ENCODE data around the gene ACKR4.
"Not testable (repeated sequence)": the region's sequence is repeated elsewhere in the genome, so short reads cannot be mapped to it uniquely, and the experiment has no call there.

Gene ACKR4

GRCh38 chr3:132593947-132594323 is 3.1 kb upstream of the ACKR4 start:
- DNase-seq (ENCODE audit: low read depth in 4 of 4, low spot score in 1 of 4), result no peak

GRCh38 chr3:132594498-132594897 is 2.6 kb upstream of the ACKR4 start:
- no peak for DNase-seq (ENCODE audit: low read depth in 4 of 4, low spot score in 1 of 4)

GRCh38 chr3:132595014-132595413 is 2.1 kb upstream of the ACKR4 start:
- no peak for DNase-seq (ENCODE audit: low read depth in 4 of 4, low spot score in 1 of 4)

GRCh38 chr3:132596326-132596725 is 744 bp upstream of the ACKR4 start:
- no peak for DNase-seq (ENCODE audit: low read depth in 4 of 4, low spot score in 1 of 4)

GRCh38 chr3:132597660-132598059 is 590 bp downstream of the ACKR4 start:
- DNase-seq (ENCODE audit: low read depth in 4 of 4, low spot score in 1 of 4), result no peak

GRCh38 chr3:132598181-132598580 is 1.1 kb downstream of the ACKR4 start:
- no peak for DNase-seq (ENCODE audit: low read depth in 4 of 4, low spot score in 1 of 4)

GRCh38 chr3:132600614-132601013 is 3.5 kb downstream of the ACKR4 start:
- not testable (repeated sequence) for DNase-seq (ENCODE audit: low read depth in 4 of 4, low spot score in 1 of 4)

GRCh38 chr3:132605374-132605792 is 8.3 kb downstream of the ACKR4 start:
- DNase-seq (ENCODE audit: low read depth in 4 of 4, low spot score in 1 of 4), result no peak

GRCh38 chr3:132606085-132606484 is 9.0 kb downstream of the ACKR4 start:
- DNase-seq (ENCODE audit: low read depth in 4 of 4, low spot score in 1 of 4), result no peak

- not testable (repeated sequence) for DNase-seq (ENCODE audit: low read depth in 4 of 4, low spot score in 1 of 4)
These were observed 9.6 kb downstream of the ACKR4 start for GRCh38 chr3:132606620-132607019.

GRCh38 chr3:132615301-132615700 is 18.2 kb downstream of the ACKR4 start:
- DNase-seq (ENCODE audit: low read depth in 4 of 4, low spot score in 1 of 4), result not testable (repeated sequence)

- DNase-seq (ENCODE audit: low read depth in 4 of 4, low spot score in 1 of 4), result no peak
These were observed 18.8 kb downstream of the ACKR4 start for GRCh38 chr3:132615881-132616280.

- no peak for DNase-seq (ENCODE audit: low read depth in 4 of 4, low spot score in 1 of 4)
These were observed 19.7 kb downstream of the ACKR4 start for GRCh38 chr3:132616780-132617179.

GRCh38 chr3:132622148-132622547 is 25.1 kb downstream of the ACKR4 start:
- DNase-seq (ENCODE audit: low read depth in 4 of 4, low spot score in 1 of 4), result no peak

- no peak for DNase-seq (ENCODE audit: low read depth in 4 of 4, low spot score in 1 of 4)
These were observed 25.7 kb downstream of the ACKR4 start for GRCh38 chr3:132622761-132623160.

GRCh38 chr3:132623646-132624045 is 26.6 kb downstream of the ACKR4 start:
- no peak for DNase-seq (ENCODE audit: low read depth in 4 of 4, low spot score in 1 of 4)

- no peak for DNase-seq (ENCODE audit: low read depth in 4 of 4, low spot score in 1 of 4)
These were observed 27.7 kb downstream of the ACKR4 start for GRCh38 chr3:132624790-132625189.

- no peak for DNase-seq (ENCODE audit: low read depth in 4 of 4, low spot score in 1 of 4)
These were observed 28.5 kb downstream of the ACKR4 start for GRCh38 chr3:132625613-132626012.

- DNase-seq (ENCODE audit: low read depth in 4 of 4, low spot score in 1 of 4), result no peak
These were observed 29.9 kb downstream of the ACKR4 start for GRCh38 chr3:132626955-132627354.

- DNase-seq (ENCODE audit: low read depth in 4 of 4, low spot score in 1 of 4), result no peak
These were observed 31.1 kb downstream of the ACKR4 start for GRCh38 chr3:132628157-132628556.

GRCh38 chr3:132629928-132630327 is 32.9 kb downstream of the ACKR4 start:
- DNase-seq (ENCODE audit: low read depth in 4 of 4, low spot score in 1 of 4), result no peak

GRCh38 chr3:132630612-132631011 is 33.5 kb downstream of the ACKR4 start:
- DNase-seq (ENCODE audit: low read depth in 4 of 4, low spot score in 1 of 4), result no peak

GRCh38 chr3:132635052-132635451 is 38.0 kb downstream of the ACKR4 start:
- no peak for DNase-seq (ENCODE audit: low read depth in 4 of 4, low spot score in 1 of 4)

- DNase-seq (ENCODE audit: low read depth in 4 of 4, low spot score in 1 of 4), result no peak
These were observed 40.5 kb downstream of the ACKR4 start for GRCh38 chr3:132637590-132637989.

Data from stimulated activated CD4-positive, alpha-beta T cell treated with anti-CD3 and anti-CD28 coated beads, Interleukin-1b, Interleukin-23, amount 100 ng/mL, for 24 hours (primary cell).